GM13977 (cell line): ENCODE data around the gene AMBRA1.

Experiments
- DNase-seq: peaks from one replicate; pipeline ENCODE4 v3.0.0; 2012; ENCODE audit warnings: low spot score
- CTCF ChIP-seq: IDR thresholded peaks from 2 replicates; pipeline ENCODE4 v1.5.1; 2012; ENCODE audit warnings: mild to moderate bottlenecking, control low read depth; ENCODE audit not compliant: insufficient read depth; ENCODE audit errors: extremely low read depth, missing control alignments
- in situ Hi-C: fragments of 300-500 bp; cut with MboI; formaldehyde crosslinking; loops from one replicate; pipeline ENCODE4 v1.12.0; 2022; ENCODE audit warnings: low sequenced_read_pairs, low pct_unique_long_range_greater_than_20kb, mixed read lengths, inconsistent platforms; ENCODE audit not compliant: unreplicated experiment

The AMBRA1 gene

GRCh38 chr11:46363455-46364005 is 230.3 kb downstream of the AMBRA1 start:
- no peak for TF ChIP-seq CTCF
- in situ Hi-C loops = no loop called here
- no peak for DNase-seq

DNA sequence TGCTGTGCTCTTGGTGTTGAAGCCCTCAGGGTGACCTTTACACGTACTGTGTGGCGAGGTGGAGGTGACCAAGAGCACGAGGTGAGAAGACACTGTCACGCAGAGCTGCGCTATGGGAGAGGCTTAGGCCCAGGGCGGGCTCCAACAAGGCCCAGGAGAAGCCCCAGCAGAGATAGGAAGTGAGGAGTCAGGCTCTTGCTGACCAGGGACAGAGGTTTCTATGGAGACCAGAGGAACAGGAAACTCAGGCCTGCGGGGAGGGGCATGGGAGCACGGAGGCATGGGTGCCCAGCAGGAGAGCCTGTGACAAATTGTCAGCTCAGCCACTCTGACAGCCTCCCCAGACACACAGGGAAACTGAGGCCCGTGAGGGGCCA is 230.8 kb downstream of the AMBRA1 start:
- DNase-seq = no peak
- in situ Hi-C loops = no loop called here
- no peak for TF ChIP-seq CTCF

DNA sequence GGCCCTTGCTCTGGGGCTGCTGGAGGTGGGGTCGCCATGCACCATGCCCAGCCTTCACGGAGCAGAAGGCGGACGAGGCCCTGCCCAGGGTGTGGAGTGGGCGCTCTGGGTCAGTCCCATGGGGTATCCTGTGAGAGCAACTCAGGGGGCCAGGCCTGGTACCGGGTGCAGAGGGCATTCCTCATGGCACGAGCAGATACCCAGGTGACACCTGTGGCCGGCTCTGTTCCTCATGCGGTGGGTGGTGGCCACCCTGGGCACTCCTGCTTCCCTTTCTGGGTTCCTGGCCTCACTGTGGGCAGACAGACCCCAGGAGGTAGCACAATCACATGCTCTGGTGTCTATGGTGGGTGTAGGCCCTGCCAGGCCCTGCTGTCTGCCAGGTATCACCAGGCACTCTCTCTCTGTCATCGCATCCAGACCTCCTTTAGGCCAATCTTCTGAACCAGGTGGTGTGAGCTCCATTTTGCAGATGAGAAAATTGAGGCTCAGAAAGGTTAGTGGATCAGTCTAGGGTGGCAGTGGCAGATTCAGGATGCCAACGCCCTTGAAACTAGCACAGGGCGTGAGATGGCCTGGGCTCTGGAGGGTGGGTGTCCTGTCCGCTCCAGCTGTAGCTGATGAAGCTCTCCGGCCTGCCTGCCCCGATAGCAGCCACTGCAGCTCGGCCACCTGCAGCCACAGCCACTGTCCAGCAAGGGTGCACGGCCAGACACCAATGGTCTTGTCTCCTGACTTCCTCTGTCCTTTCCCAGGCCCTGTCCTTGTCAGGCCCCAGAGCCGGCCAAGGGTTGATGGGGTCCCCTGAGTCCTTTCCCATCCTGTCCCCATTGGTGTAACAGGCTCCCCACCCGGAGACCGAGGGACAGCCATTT is 231.4 kb downstream of the AMBRA1 start:
- in situ Hi-C loops = no loop called here
- DNase-seq = no peak
- TF ChIP-seq CTCF = no peak

GRCh38 chr11:46361283-46362155 is 232.3 kb downstream of the AMBRA1 start:
- in situ Hi-C loops = no loop called here
- TF ChIP-seq CTCF = no peak
- peak; percentile 96 for DNase-seq

GRCh38 chr11:46360878-46361277 is 232.9 kb downstream of the AMBRA1 start:
- TF ChIP-seq CTCF = no peak
- in situ Hi-C loops = no loop called here
- DNase-seq = peak; percentile 66

GRCh38 chr11:46359953-46360352 is 233.9 kb downstream of the AMBRA1 start:
- no peak for DNase-seq
- no peak for TF ChIP-seq CTCF
- in situ Hi-C loops = no loop called here
